H1 (cell line): ENCODE data around the gene IFT81. TPM values are rescaled to one million over a fixed set of nuclear protein-coding genes. Genes with fewer than 3 reads are reported as not detected.

ENCODE experiments used
- CTCF ChIA-PET: fragments of 300-600 bp; sonication (Branson Sonifier 250); formaldehyde crosslinking; loops from one replicate; lab custom pipeline; 2021; ENCODE audit not compliant: partially characterized antibody; lab: Charles Lee
- POLR2A ChIA-PET: fragments of 300-600 bp; sonication (Branson Sonifier 250); formaldehyde crosslinking; loops from one replicate; lab custom pipeline; 2021; ENCODE audit warnings: inconsistent platforms; ENCODE audit not compliant: partially characterized antibody; lab: Charles Lee
- DNase-seq, 2 experiments: peaks; one replicate each; pipeline versions ENCODE4 v3.0.0 to v3.0.0-alpha.2; 2010 to 2022; ENCODE audit warnings: low spot score in 2 of 2, low read depth in 1 of 2, mixed read lengths in 1 of 2
- FAIRE-seq: peaks from 2 replicates; lab custom pipeline; 2011; peaks lifted over from hg19 to GRCh38; lab: Jason Lieb, UNC
- H2AFZ ChIP-seq: 2 replicates; pipeline ENCODE4 v1.8.1; 2012; ENCODE audit warnings: low read length, inconsistent platforms
- H2AK5ac ChIP-seq: 2 replicates; pipeline ENCODE4 v1.6.1; 2013; ENCODE audit warnings: low read depth, low read length
- H2BK120ac ChIP-seq: replicated peaks from 2 replicates; pipeline ENCODE3; 2013; ENCODE audit warnings: low read depth, low read length, inconsistent platforms
- H2BK12ac ChIP-seq: 2 replicates; pipeline ENCODE4 v1.6.1; 2013; ENCODE audit warnings: low read depth, low read length
- H2BK15ac ChIP-seq: 2 replicates; pipeline ENCODE4 v1.6.1; 2013; ENCODE audit warnings: low read length
- H2BK20ac ChIP-seq: 2 replicates; pipeline ENCODE4 v1.6.1; 2013; ENCODE audit warnings: low read length
- H2BK5ac ChIP-seq: 2 replicates; pipeline ENCODE4 v1.6.1; 2013; ENCODE audit warnings: low read depth, low read length
- H3K14ac ChIP-seq: 2 replicates; pipeline ENCODE4 v1.6.1; 2013; ENCODE audit warnings: inconsistent platforms; ENCODE audit not compliant: insufficient read length
- H3K18ac ChIP-seq: 2 replicates; pipeline ENCODE4 v1.6.1; 2013; ENCODE audit warnings: low read length; ENCODE audit errors: extremely low read depth
- H3K23ac ChIP-seq: 2 replicates; pipeline ENCODE4 v1.6.1; 2013; ENCODE audit warnings: inconsistent platforms; ENCODE audit not compliant: insufficient read length
- H3K23me2 ChIP-seq: 2 replicates; pipeline ENCODE4 v1.6.1; 2013; ENCODE audit warnings: low read depth, low read length
- H3K27ac ChIP-seq: 2 replicates; pipeline ENCODE4 v1.6.1; 2011; ENCODE audit warnings: low read depth, low read length, inconsistent platforms
- H3K27me3 ChIP-seq, 4 experiments: replicated peaks in 1 of 4; 1 replicate in 1 of 4; 2 replicates in 3 of 4; pipeline versions ENCODE4 v1.6.1 to v1.8.1; 2011 to 2013; ENCODE audit warnings: low read length in 3 of 4, mild to moderate bottlenecking in 3 of 4, inconsistent platforms in 2 of 4, mixed read lengths in 2 of 4, moderate library complexity in 1 of 4; ENCODE audit not compliant: control insufficient read depth in 3 of 4, insufficient read depth in 3 of 4; ENCODE audit errors: extremely low read depth in 1 of 4
- H3K36me3 ChIP-seq, 4 experiments: 2 replicates each; pipeline versions ENCODE4 v1.6.1 to v1.8.1; 2011 to 2013; ENCODE audit warnings: mild to moderate bottlenecking in 4 of 4, low read length in 3 of 4, moderate library complexity in 2 of 4, control low read depth in 1 of 4, inconsistent platforms in 1 of 4; ENCODE audit not compliant: insufficient read depth in 4 of 4, control insufficient read depth in 2 of 4
- H3K4ac ChIP-seq: replicated peaks from 2 replicates; pipeline ENCODE3; 2013; ENCODE audit warnings: low read length, low read depth, mixed read lengths, inconsistent platforms; ENCODE audit not compliant: insufficient read length
- H3K4me1 ChIP-seq, 4 experiments: replicated peaks in 1 of 4; 1 replicate in 1 of 4; 2 replicates in 3 of 4; pipeline versions ENCODE4 v1.6.1 to v1.8.1; 2011 to 2013; ENCODE audit warnings: low read length in 3 of 4, inconsistent platforms in 2 of 4, mixed read lengths in 1 of 4; ENCODE audit not compliant: insufficient read depth in 4 of 4, control insufficient read depth in 3 of 4
- H3K4me2 ChIP-seq, 2 experiments: 2 replicates each; pipeline versions ENCODE4 v1.6.1 to v1.8.1; 2011 to 2013; ENCODE audit warnings: low read depth in 2 of 2, low read length in 2 of 2, control low read depth in 1 of 2, inconsistent platforms in 1 of 2, mild to moderate bottlenecking in 1 of 2; ENCODE audit not compliant: insufficient read depth in 1 of 2
- H3K4me3 ChIP-seq, 4 experiments: fragments of 200-600, 300-600 bp in 1 of 4; sonication (generic), shearing (Covaris generic), sonication (Bioruptor Twin) in 1 of 4; 2 replicates each; pipeline versions ENCODE4 v1.5.1 to v1.8.1; 2011 to 2016; ENCODE audit warnings: low read length in 4 of 4, low read depth in 3 of 4, control low read depth in 2 of 4, inconsistent platforms in 2 of 4, mild to moderate bottlenecking in 2 of 4, mixed read lengths in 1 of 4, moderate library complexity in 1 of 4; ENCODE audit not compliant: insufficient read depth in 2 of 4; ENCODE audit errors: extremely low read depth in 1 of 4
- H3K56ac ChIP-seq: replicated peaks from 2 replicates; pipeline ENCODE3; 2013; ENCODE audit warnings: low read depth, mild to moderate bottlenecking, mixed read lengths, low read length, inconsistent platforms; ENCODE audit not compliant: insufficient read length
- H3K79me1 ChIP-seq: 2 replicates; pipeline ENCODE4 v1.6.1; 2013; ENCODE audit warnings: low read depth, low read length, control low read depth
- H3K79me2 ChIP-seq, 2 experiments: 2 replicates each; pipeline versions ENCODE4 v1.6.1 to v1.8.1; 2012 to 2013; ENCODE audit warnings: low read length in 2 of 2, mild to moderate bottlenecking in 2 of 2, inconsistent platforms in 1 of 2; ENCODE audit not compliant: insufficient read depth in 2 of 2, control insufficient read depth in 1 of 2
- H3K9ac ChIP-seq, 4 experiments: replicated peaks in 1 of 4; 1 replicate in 1 of 4; 2 replicates in 3 of 4; pipeline versions ENCODE4 v1.6.1 to v1.8.1; 2011 to 2013; ENCODE audit warnings: low read depth in 3 of 4, low read length in 3 of 4, control low read depth in 2 of 4, mild to moderate bottlenecking in 2 of 4, moderate library complexity in 2 of 4, inconsistent platforms in 1 of 4; ENCODE audit errors: extremely low read depth in 1 of 4
- H3K9me3 ChIP-seq, 2 experiments: 2 replicates each; pipeline versions ENCODE4 v1.6.1 to v1.8.1; 2012 to 2013; ENCODE audit warnings: mild to moderate bottlenecking in 2 of 2, moderate library complexity in 2 of 2, control low read depth in 1 of 2, inconsistent platforms in 1 of 2, low read depth in 1 of 2, low read length in 1 of 2, mixed read lengths in 1 of 2; ENCODE audit not compliant: insufficient read depth in 2 of 2
- H4K20me1 ChIP-seq, 2 experiments: replicated peaks in 1 of 2; 2 replicates each; pipeline versions ENCODE3 to v1.8.1; 2011 to 2013; ENCODE audit warnings: inconsistent platforms in 2 of 2, low read length in 2 of 2, mild to moderate bottlenecking in 1 of 2; ENCODE audit not compliant: insufficient read depth in 2 of 2, control insufficient read depth in 1 of 2
- H4K5ac ChIP-seq: 2 replicates; pipeline ENCODE4 v1.6.1; 2013; ENCODE audit warnings: low read length, low read depth, mixed read lengths, inconsistent platforms; ENCODE audit not compliant: insufficient read length
- H4K8ac ChIP-seq: 2 replicates; pipeline ENCODE4 v1.8.0; 2013; ENCODE audit warnings: mild to moderate bottlenecking, moderate library complexity, low read length, inconsistent platforms; ENCODE audit not compliant: insufficient read depth; ENCODE audit errors: extremely low read depth
- H4K91ac ChIP-seq: replicated peaks from 2 replicates; pipeline ENCODE3; 2013; ENCODE audit warnings: low read length, mixed read lengths, inconsistent platforms; ENCODE audit not compliant: insufficient read length
- JUND ChIP-seq: IDR thresholded peaks from 2 replicates; pipeline ENCODE4 v1.6.1; 2011; ENCODE audit warnings: mild to moderate bottlenecking, improper control_type of control experiment, low read length
- PHF8 ChIP-seq: fragments of 200-600 bp; sonication (generic); conservative IDR thresholded peaks from 2 replicates; pipeline ENCODE4 v1.7.1; 2012; ENCODE audit warnings: low read depth, mild to moderate bottlenecking, inconsistent platforms, low read length, moderate library complexity
- RFX5 ChIP-seq: IDR thresholded peaks from 2 replicates; pipeline ENCODE4 v1.6.1; 2011; ENCODE audit warnings: low read depth, low read length, improper control_type of control experiment, borderline replicate concordance
- WGBS, 2 experiments: shearing (Covaris generic) in 1 of 2; methylation state at CpG; one replicate each; pipeline versions ENCODE4 v1.1.6 to v1.1.7; 2013 to 2015; ENCODE audit warnings: low lambda C conversion rate in 2 of 2, mixed read lengths in 2 of 2, inconsistent platforms in 1 of 2, low coverage in 1 of 2, missing lambda C conversion rate in 1 of 2; ENCODE audit not compliant: insufficient replicate concordance in 2 of 2, insufficient coverage in 1 of 2, insufficient read length in 1 of 2; ENCODE audit errors: extremely low coverage in 1 of 2, missing lambda C conversion rate in 1 of 2; 5-methylcytosine and 5-hydroxymethylcytosine counted together
- polyA plus RNA-seq, 7 experiments: library from polyadenylated mRNA; depleted of rRNA in 3 of 7; stranded (reverse) in 5 of 7; unstranded in 2 of 7; fragments of >200 nt in 5 of 7; fragments of 200-250 nt in 2 of 7; gene quantifications; 1 replicate in 5 of 7; 2 replicates in 1 of 7; 4 replicates in 1 of 7; pipeline versions ENCODE4 v1.2.1 to v1.2.3, GENCODE V29; 2011 to 2013; ENCODE audit warnings: missing spikeins in 2 of 7, mixed read lengths in 2 of 7
- total RNA-seq: library from RNA; stranded (reverse); fragmentation: NEBNext Ultra II Directional; extraction: Animal tissue kit (Norgen Biotek cat#: 25700); gene quantifications from 2 replicates; pipeline ENCODE4 v1.2.1, GENCODE V29; 2021

Gene IFT81
- total and polyA plus RNA-seq, 2 of the 8 experiments (the other 6 are each of a cell fraction or from before 2014, with no cell fraction given): 4.1 to 14.5 TPM

- no peaks in the 10 kb centered on the region for H3K23me2 ChIP-seq
- H3K9me3 ChIP-seq: 0 out of 4 replicates have a peak, but pooled peaks cover 0 to 3% of the 10 kb centered on the region in 2 experiments
- no peak overlapping the region for H2BK120ac ChIP-seq
- no peak overlapping the region for H3K4me3 ChIP-seq
- DNase-seq: no peak
- no peak overlapping the region for H3K4ac ChIP-seq
- no peak overlapping the region for H4K5ac ChIP-seq
- no peak overlapping the region for H3K9ac ChIP-seq
- H2BK20ac ChIP-seq: no peak overlapping the region
- peak overlapping the region; percentile 98 for H2AFZ ChIP-seq
- H3K18ac ChIP-seq: no peak overlapping the region
- H3K79me1 ChIP-seq: no peaks in the 10 kb centered on the region
- peak overlapping the region; percentile 53 for H2BK12ac ChIP-seq
- no peak overlapping the region for H4K8ac ChIP-seq
- H3K27me3 ChIP-seq: no peaks in the 10 kb centered on the region
- H3K14ac ChIP-seq: no peak overlapping the region
- peak overlapping the region; percentile 12 to 32; a peak in 1 of 4 replicates for H3K4me2 ChIP-seq
- no peak overlapping the region for H2AK5ac ChIP-seq
- no peak overlapping the region for H3K56ac ChIP-seq
- WGBS, 2 experiments: 75% methylated on average over 13 of the region's 13 CpGs; no CpG with 5 or more reads in 1 of the 2 experiments
- no peak overlapping the region for H4K91ac ChIP-seq
- no peak overlapping the region; the same call in 1 of the 2 replicates for H2BK15ac ChIP-seq
- no peaks in the 10 kb centered on the region for H4K20me1 ChIP-seq
- H2BK5ac ChIP-seq: peak overlapping the region; percentile 66; the same call in 1 of the 2 replicates
- ChIA-PET CTCF (no interaction called here), POLR2A (interaction anchor here (0.8 kb wide), 1 partner anchor 9 kb away, joined by 3 read pairs; no protein-coding TSS in a partner anchor)
- no peaks in the 10 kb centered on the region for H3K79me2 ChIP-seq
- no peak for FAIRE-seq
- H3K4me1 ChIP-seq: peaks cover 0 to 4% (median under 1%) of the 10 kb centered on the region in 4 experiments; a peak in 2 of 7 replicates
- no peaks in the 10 kb centered on the region for H3K36me3 ChIP-seq
- no peak overlapping the region for H3K27ac ChIP-seq
- no peak overlapping the region for H3K23ac ChIP-seq
- TF ChIP-seq RFX5 (no peak), PHF8 (no peak), JUND (peak; percentile 74)
Observed at GRCh38 chr12:110109037-110109836, 14.9 kb upstream of the IFT81 start.
